Endothelial cell of umbilical vein (primary cell): ENCODE results near the gene TMEM132E.

Experiments
- CTCF ChIP-seq, 2 donors: IDR thresholded peaks; 1 replicate in 1 of 2; 2 replicates in 1 of 2; pipeline ENCODE4 v1.5.1; 2011; ENCODE audit warnings: low read length in 2 of 2, mild to moderate bottlenecking in 2 of 2, moderate library complexity in 2 of 2, control low read depth in 1 of 2, inconsistent platforms in 1 of 2, low read depth in 1 of 2; ENCODE audit not compliant: insufficient read depth in 1 of 2; ENCODE audit errors: extremely low read depth in 1 of 2
- EZH2 ChIP-seq: IDR thresholded peaks from 2 replicates; pipeline ENCODE4 v1.6.1; 2012; ENCODE audit warnings: borderline replicate concordance, low read depth, mild to moderate bottlenecking, moderate library complexity, low read length, inconsistent platforms; ENCODE audit not compliant: severe bottlenecking
- MYC ChIP-seq: IDR thresholded peaks from one replicate; pipeline ENCODE4 v1.6.1; 2011; ENCODE audit warnings: mild to moderate bottlenecking, low read depth, low read length
- POLR2A ChIP-seq: IDR thresholded peaks from 2 replicates; pipeline ENCODE4 v1.6.1; 2012; ENCODE audit warnings: low read depth, mild to moderate bottlenecking, control low read depth, low read length
- POLR2AphosphoS5 ChIP-seq: IDR thresholded peaks from 2 replicates; pipeline ENCODE4 v1.6.1; 2012; ENCODE audit warnings: low read depth, mild to moderate bottlenecking, control low read depth, low read length, moderate library complexity; ENCODE audit not compliant: insufficient read depth

- TF ChIP-seq POLR2A = no peak
- no peak for TF ChIP-seq CTCF (IDR thresholded peaks at IDR 0.05; ENCODE audit: extremely low read depth in 1 of 2, insufficient read depth in 1 of 2, low read depth in 1 of 2, low read length in 2 of 2)
- no peak for TF ChIP-seq MYC
- TF ChIP-seq EZH2 = no peak
- TF ChIP-seq POLR2AphosphoS5 = no peak
Measured at GRCh38 chr17:34647511-34647910, 68.1 kb downstream of the TMEM132E start.
